Ovary (tissue), 3 donors: ENCODE measurements around the gene DENND2D.

Experiments
- CTCF ChIP-seq, 3 donors: fragments of 450-650 bp in 2 of 3; fragments of 200-600 bp in 1 of 3; IDR thresholded peaks; one replicate each; pipeline versions ENCODE4 v1.5.1 to v1.8.0; 2016 to 2022; ENCODE audit warnings: antibody characterized with exemption in 3 of 3, mild to moderate bottlenecking in 1 of 3
- EP300 ChIP-seq: sonication (generic); formaldehyde crosslinking; IDR thresholded peaks from one replicate; pipeline ENCODE4 v1.6.1; 2017; ENCODE audit warnings: antibody characterized with exemption
- POLR2A ChIP-seq: fragments of 450-650 bp; IDR thresholded peaks from one replicate; pipeline ENCODE4 v1.6.1; 2017; ENCODE audit warnings: antibody characterized with exemption, mild to moderate bottlenecking, moderate library complexity
- donor health status: DM: no; HTN: no; CAD: no.

GRCh38 chr1:111174070-111174469 lies 26.4 kb downstream of the DENND2D start:
- TF ChIP-seq POLR2A (no peak), EP300 (no peak), CTCF (IDR thresholded peaks at IDR 0.05) (no peak)
